GM12865 (cell line): Measurements from ENCODE around the gene MALT1.
A peak's percentile ranks its signal among the peaks of the same experiment; 100 is the strongest.
"Not testable (repeated sequence)": the region's sequence is repeated elsewhere in the genome, so short reads cannot be mapped to it uniquely, and the experiment has no call there.

Experiments used
- DNase-seq: peaks from one replicate; pipeline ENCODE4 v3.0.0; 2010; ENCODE audit warnings: low read depth
- H3K4me3 ChIP-seq: 2 replicates; pipeline ENCODE4 v1.5.1; 2011; ENCODE audit warnings: mild to moderate bottlenecking, low read depth, low read length, control low read depth
- TF ChIP-seq, protein P1 (sequence below): IDR thresholded peaks from 2 replicates; pipeline ENCODE4 v1.5.1; 2011; ENCODE audit warnings: low read length, control low read depth, low read depth, inconsistent platforms; ENCODE audit not compliant: insufficient read depth; ENCODE audit errors: missing control alignments

MALT1 gene

DNA sequence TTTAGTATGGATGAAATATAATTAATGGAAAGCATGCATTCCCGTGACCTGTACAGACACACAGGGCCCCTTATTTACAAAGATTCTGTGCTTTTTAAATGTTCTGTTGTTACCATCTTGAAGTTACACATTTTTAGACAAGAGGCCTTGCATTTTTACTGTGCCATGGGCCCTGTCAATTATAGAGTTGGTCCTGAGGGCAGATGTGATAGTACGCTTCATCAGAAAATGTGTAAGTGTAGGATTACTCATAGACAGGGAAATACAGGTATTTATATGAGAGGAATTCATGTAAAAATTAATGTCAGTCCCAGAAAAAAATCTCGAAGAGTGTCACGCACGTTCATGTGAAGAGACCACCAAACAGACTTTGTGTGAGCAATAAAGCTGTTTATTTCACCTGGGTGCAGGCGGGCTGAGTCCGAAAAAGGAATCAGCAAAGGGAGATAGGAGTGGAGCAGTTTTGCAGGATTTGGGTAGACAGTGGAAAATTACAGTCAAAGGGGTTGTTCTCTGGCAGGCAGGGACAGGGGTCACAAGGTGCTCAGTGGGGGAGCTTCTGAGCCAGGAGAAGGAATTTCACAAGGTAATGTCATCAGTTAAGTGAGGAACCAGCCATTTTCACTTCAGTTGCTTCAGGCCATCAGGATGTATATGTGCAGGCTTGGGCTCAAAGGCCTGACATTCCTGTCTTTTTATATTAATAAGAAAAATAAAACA lies 30.2 kb upstream of the MALT1 start:
- no peak overlapping the region for H3K4me3 ChIP-seq
- DNase-seq = no peak
- TF ChIP-seq, protein P1, sequence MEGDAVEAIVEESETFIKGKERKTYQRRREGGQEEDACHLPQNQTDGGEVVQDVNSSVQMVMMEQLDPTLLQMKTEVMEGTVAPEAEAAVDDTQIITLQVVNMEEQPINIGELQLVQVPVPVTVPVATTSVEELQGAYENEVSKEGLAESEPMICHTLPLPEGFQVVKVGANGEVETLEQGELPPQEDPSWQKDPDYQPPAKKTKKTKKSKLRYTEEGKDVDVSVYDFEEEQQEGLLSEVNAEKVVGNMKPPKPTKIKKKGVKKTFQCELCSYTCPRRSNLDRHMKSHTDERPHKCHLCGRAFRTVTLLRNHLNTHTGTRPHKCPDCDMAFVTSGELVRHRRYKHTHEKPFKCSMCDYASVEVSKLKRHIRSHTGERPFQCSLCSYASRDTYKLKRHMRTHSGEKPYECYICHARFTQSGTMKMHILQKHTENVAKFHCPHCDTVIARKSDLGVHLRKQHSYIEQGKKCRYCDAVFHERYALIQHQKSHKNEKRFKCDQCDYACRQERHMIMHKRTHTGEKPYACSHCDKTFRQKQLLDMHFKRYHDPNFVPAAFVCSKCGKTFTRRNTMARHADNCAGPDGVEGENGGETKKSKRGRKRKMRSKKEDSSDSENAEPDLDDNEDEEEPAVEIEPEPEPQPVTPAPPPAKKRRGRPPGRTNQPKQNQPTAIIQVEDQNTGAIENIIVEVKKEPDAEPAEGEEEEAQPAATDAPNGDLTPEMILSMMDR = no peak

DNA sequence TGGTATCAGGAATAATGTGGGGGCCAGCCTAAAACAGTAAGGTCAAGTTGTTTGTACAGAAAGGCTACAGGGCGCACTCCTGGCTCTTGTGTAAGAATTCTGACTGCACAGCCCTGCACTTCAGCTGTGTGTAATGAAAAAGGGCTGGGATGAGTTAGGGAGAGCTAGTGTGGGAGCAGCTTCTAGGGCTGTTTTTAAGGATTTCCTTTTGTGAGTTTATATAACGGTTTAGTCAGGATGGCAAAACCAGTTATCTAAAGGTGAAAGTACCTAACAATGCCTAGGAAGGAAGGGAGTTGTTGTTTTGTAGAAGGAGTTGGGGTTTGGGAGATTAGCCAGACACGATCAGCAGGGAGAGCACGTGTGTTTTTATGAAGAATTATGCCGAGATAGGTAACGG lies 27.7 kb upstream of the MALT1 start:
- DNase-seq, H3K4me3 ChIP-seq: not testable (repeated sequence)

DNA sequence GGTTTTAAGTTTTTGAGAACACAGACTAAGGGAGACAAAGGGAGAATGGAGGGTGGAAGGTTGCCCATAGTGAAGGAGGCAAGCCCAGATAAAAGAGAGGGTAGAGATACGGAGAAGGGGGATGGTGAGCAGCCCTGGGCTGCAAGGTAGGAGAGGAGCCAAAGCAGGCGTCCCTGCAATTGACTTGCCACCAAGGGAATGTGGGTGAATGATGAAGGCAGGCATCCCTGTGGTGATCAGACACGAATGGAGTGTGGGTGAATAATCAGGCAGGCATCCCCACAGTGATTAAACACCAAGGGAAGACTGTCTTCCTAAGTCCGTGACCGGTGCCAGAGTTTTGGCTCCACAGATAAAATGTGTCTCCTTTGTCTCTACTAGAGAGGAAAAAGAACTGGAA lies 25.9 kb upstream of the MALT1 start:
- H3K4me3 ChIP-seq = no peak overlapping the region
- TF ChIP-seq, protein P1 = no peak
- DNase-seq = no peak

DNA sequence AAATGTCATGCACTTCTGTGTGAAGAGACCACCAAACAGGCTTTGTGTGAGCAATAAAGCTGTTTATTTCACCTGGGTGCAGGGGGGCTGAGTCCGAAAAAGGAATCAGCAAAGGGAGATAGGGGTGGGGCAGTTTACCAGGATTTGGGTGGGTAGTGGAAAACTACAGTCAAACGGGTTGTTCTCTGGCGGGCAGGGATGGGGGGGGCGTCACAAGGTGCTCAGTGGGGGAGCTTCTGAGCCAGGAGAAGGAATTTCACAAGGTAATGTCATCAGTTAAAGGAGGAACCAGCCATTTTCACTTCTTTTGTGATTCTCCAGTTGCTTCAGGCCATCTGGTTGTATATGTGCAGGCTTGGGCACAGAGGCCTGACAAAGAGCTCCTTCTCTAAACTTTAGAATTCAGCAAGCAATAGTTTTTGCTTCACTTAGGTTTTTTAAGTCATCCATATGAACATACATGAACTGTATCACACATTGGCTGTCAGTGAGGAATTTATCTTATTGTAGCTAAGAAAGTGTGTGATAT lies 24.9 kb upstream of the MALT1 start:
- no peak for DNase-seq
- TF ChIP-seq, protein P1 = no peak
- H3K4me3 ChIP-seq = no peak overlapping the region

DNA sequence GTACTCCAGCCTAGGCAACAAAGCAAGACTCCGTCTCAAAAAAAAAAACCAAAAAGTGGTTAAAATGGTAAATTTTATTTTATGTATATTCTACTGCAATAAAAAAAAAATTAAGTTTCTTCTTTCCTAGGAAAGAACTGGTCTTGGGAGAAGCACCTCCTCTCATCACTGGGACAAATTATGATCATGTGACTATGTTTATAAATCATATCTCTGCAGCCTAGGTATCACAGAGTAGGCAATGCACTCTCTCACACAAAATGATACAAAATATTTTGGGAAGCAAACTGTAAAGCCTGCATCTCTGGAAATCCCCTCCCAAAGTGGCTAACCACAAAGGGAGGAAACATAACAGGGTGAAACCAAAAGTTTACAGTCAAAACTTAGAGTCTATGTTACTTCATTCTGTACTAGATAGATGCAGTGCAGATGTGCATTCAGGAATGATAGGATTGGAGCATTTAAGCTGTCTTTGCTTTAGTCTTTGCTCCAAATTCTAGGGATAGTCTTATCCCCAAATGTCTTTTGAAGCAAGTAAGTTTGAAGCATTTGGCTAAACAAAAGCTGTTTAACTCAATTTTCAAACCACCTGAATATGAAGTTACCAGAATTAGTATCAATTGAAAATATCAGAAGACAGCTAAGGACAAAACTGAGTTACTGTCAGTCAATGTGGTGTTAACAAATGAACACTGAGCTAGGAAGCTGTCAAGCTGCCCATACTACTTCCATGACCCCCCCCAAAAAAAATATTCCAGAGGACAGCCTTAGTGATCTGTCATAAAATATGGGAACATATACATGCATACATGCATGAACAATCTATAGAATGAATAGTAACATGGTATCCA lies 21.1 kb upstream of the MALT1 start:
- peak; percentile 82 for DNase-seq
- TF ChIP-seq, protein P1 = no peak
- no peak overlapping the region for H3K4me3 ChIP-seq

DNA sequence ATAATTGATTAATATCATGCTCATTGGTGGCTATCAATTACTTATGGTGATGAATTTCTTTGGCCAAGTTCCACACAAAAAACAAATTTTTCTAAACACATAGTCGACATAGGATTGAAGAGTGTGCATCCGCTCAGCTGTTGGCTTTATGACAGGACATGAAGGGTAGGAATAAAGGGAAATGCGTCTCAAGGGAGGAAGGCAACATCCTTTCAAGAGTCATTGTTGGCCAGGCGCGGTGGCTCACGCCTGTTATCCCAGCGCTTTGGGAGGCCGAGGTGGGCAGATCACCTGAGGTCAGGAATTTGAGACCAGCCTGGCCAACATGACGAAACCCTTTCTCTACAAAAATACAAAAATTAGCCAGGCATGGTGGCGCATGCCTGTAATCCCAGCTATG lies 20.4 kb upstream of the MALT1 start:
- not testable (repeated sequence) for H3K4me3 ChIP-seq, DNase-seq

DNA sequence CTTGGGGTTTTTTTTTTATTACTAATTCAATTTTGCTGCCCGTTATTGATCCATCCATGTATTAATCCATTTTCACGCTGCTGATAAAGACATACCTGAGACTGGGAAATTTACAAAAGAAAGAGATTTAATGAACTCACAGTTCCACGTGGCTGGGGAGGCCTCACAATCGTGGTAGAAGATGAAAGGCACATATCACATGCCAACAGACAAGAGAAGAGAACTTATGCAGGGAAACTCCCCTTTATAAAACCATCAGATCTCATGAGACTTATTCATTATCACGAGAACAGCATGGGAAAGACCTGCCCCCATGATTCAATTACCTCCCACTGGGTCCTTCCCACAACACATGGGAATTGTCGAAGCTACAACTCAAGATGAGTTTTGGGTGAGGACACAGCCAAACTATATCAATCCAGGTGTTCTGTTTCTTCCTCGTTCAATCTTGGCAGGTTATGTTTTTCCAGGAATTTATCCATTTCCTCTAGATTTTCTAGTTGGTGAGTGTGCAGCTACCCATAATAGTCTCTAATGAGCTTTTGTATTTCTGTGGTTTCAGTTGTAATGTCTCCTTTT lies 18.0 kb upstream of the MALT1 start:
- peak; percentile 57 for DNase-seq
- H3K4me3 ChIP-seq = peak overlapping the region; percentile 61

DNA sequence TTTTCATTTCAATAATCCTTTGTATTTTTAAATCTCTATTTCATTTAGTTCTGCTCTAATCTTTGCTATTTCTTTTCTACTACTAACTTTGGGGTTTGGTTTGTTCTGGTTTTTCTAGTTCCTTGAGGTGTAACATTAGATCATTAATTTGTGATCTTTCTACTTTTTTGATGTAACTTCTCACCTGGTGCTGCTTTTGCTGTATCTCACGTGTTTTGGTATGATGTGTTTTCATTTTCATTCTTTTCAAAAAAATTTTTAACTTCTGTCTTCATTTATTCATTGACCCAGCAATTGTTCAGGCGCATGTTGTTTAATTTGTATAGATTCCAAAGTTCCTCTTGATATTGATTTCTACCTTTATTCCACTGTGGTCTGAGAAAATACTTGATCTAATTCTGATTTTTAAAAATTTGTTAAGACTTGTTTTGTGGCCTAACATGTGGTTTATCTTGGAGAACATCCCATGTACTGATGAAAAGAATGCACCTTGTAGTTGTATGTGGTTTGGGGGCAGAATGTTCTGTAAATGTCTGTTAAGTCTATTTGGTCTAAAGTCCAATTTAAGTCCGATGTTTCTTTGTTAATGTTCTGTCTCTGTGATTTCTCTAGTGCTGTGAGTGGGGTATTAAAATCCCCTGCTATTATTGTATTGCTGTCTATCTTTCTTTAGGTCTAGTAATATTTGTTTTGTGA lies 17.3 kb upstream of the MALT1 start:
- TF ChIP-seq, protein P1 = no peak
- peak overlapping the region; percentile 61 for H3K4me3 ChIP-seq
- no peak for DNase-seq
